ENCODE data around the gene SAC3D1.

SAC3D1 gene

DNA sequence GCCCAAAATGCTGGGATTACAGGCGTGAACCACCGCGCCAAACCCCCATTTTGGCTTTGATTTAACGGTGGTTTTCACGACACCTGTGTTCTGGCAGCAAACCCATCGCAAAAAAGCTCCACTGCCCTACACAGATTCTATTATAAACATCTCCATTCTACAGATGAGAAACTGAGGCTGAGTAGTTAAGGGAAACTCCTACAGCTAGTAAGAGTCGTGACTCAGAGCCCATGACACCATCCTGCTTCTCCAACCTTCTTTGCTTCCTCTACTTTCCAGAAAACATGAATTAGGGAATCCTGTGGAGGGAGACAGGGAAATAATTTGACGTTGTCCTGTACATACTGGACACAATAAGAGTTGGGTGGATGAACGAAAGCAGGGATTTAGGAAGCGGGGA lies 14.2 kb upstream of the SAC3D1 start:
- no peak for DNase-seq (ENCODE audit: low read depth in 2 of 2)

DNA sequence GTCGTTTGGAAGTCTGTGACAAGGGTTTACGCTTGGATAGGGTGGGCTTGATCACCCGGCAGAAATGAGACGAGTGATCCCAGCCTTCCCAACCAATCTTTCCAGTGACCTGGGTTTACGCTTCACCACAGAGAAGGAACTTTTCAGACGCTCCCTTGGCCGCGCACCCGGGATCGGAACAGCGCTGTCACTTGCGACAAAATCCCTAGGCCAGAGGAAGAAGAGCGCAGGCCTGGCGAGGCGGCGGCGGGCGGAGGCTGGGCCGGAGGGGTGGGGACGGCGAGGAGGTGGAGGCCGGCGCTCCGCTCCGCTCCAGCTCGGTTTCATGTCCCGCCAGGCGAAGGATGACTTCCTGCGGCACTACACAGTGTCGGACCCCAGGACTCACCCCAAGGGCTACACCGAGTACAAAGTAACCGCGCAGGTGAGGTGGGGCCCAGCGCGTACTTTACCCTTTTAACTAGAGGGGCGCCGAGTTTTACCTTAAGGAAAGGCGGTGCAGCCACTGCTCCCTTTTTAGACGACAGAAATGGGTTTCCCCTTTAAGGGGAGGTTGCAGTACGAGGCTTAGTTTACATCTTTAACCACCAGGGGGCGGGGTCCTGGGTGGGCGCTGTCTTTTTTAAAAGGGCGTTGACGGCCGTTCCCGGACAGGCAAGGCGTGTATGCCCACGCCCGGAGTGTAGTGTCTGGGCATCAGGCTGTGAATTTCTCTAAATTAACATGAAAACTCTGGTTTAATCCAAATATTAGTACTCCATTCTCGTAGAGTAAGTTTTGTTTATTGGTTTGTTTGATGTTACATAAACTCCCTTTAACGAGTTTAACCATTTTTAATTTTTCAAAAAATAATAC lies 13.6 kb upstream of the SAC3D1 start, which contains the start of gene SNX15:
Gene SNX15 (plus strand): TSS at position 227 of the 855 bp plus-strand sequence. CDS start 99 bp downstream, at position 326.
- DNase-seq (ENCODE audit: low read depth in 2 of 2): peak; percentile 77 to 86

DNA sequence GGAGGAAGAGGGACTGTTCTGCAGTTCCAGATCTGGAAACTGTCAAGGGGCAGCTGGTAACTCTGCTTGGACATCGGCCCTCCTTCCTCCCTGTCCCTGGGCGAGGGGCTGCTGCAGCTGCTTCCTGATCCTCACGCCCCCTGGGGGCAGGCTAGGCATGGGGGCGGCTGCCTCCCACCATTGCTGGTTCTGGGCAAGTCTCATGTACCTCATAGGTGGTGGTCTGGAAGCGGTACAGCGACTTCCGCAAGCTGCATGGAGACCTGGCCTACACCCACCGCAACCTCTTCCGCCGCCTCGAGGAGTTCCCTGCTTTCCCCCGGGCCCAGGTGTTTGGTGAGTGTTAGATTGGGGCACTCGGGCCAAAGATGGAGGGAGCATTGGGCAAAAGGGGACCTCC lies 8.8 kb upstream of the SAC3D1 start:
- no peak for DNase-seq (ENCODE audit: low read depth in 2 of 2)

DNA sequence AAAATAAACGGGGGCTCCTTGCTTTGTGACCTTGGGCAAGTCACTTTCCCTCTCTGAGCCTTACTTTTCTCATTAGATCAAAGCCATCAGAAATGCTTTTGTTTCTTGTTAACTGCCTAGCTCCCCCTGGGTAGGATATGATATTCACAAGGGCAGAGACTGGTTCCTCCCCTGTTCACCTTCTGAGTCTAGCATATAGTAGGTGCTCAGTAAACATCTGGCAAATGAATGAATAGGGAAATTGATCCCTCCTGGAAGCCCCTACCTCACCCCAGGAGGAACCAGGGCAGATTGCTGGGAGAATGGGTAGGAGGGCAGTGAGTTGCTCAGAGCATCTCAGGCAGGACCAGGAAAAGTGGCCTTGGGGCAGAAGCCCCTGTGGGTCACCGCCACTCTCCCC lies 6.6 kb upstream of the SAC3D1 start:
- no peak for DNase-seq (ENCODE audit: low read depth in 2 of 2)

DNA sequence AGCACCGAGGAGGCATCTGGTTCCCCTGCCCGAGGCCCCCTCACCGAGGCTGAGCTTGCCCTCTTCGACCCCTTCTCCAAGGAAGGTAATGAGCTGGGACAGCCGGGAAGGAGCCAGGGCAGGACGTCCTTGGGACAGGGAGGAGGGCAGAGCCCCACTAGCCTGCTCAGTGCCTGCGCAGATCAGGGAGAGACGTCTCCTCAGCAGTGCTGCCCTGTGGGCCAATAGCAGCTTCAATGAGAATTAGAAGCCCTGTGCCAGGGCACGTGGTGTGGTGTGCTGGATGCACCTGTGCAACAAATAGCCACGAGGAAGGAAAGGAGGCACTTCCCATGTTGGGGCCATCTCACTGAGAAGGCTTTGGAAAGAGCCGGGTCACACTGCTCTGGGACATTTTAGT lies 5.4 kb upstream of the SAC3D1 start:
- no peak for DNase-seq (ENCODE audit: low read depth in 2 of 2)

DNA sequence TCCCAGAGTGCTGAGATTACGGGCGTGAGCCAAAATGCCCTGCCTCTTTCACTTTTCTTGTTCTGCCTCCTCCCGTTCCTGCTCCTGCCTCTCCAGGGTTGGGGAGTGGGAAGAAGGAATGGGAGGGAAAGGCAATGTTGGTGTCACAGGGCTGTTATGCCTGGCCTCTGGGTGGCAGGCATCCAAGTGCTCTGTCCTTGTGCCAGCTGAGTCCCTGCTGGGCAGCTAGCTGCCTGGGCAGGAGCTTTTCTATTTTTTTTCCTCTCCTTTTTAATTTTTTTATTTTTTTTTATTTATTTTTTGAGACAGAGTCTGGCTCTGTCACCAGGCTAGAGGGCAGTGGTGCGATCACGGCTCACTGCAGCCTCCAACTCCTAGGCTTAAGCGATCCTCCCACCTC lies 4.1 kb upstream of the SAC3D1 start:
- DNase-seq (ENCODE audit: low read depth in 2 of 2): no peak

DNA sequence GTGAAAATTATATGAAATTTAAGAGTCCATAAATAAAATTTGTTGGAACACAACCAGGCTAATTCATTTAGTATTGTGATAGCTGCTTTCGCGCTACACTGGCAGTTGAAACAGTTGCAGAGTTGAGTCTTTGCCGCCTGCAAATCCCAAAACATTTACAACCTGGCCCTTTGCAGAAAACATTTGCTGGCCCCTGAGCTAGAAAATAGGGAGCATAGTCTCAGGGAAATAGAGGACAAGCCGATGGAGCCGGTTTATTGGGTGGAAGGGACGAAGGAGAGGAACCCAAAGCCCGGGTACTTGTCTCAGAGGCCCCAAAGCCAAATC lies 527 bp upstream of the SAC3D1 start:
- no peak for DNase-seq (ENCODE audit: low read depth in 2 of 2)

DNA sequence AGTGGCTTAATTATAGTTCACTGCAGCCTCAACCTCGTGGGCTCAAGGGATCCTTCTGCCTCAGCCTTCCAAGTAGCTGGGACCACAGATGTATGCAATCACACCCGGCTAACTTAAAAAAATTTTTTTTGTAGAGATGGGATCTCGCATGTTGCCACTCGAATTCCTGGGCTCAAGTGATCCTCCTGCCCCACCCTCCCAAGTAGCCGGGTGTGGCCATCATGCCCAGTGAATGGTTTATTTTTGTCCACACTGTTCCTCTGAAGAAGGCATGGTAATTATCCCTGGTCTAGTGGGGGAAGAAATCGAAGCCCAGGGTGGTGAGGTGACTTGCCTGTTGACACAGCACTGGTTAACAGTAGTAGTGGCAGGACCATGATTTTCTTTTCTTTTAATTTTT lies 1.9 kb downstream of the SAC3D1 start:
- DNase-seq (ENCODE audit: low read depth in 2 of 2): no peak

DNA sequence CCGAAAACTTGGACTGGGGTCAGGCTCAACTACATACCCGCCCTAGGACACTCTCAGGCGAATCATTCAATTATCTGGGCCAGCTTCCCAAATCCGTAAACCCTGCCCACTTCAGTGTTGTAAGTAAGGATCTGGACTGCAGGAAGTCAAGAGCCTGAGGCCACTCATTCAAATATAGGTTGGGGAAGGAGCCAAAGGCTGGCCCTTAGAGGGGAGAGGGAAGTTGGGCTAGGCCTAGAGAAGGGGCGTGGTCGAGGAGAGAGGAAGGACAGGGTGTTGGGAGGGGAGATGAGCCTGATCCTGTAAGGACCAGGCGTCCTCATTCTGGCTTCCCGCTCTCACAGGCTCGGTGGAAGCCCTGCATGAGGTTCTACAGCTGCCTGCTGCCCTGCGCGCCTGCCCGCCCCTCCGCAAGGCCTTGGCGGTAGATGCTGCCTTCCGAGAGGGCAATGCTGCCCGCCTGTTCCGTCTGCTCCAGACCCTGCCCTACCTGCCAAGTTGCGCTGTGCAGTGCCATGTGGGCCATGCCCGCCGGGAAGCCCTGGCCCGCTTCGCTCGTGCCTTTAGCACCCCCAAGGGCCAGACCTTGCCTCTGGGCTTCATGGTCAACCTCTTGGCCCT lies 3.0 kb downstream of the SAC3D1 start:
- DNase-seq (ENCODE audit: low read depth in 2 of 2): no peak

DNA sequence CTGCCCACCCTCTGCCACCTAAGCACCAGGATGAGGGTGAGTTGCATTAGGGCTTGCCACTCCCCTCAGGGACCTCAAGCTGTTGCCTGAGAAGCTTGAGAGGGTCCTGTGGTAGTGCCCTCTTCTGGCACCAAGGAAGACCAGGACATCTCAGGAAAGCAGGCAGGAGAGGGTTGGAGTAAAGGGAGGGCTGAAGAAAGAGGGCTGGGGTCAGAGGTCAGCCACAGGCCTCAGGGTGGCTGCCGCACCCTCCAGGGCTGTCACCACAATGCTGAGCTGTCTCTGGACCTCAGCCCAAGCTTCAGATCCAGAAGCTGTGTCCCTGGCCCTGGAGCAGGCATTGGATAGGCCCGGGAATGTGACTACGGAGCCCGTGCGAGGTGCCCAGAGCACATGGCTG lies 4.1 kb downstream of the SAC3D1 start:
- DNase-seq (ENCODE audit: low read depth in 2 of 2): no peak

DNA sequence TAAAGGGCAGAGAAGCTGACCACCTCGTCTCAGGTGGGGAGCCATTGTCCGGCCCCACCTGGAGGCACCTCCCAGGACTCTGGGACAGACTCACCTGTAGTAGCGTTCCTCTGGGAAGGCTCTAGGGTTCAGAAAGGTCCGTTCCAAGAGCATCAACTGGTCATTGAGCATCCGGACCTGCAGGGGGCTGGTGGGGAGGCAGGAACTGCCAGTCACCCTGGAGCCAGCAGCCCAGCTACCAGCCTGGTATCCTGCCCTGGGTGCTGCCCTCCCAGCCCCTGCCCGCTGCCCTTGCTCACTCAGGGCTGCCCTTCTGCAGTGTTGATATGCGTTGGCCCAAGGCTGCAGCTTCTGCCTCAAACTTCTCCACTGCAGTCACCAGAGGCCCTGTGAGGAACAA lies 4.7 kb downstream of the SAC3D1 start:
- no peak for DNase-seq (ENCODE audit: low read depth in 2 of 2)

DNA sequence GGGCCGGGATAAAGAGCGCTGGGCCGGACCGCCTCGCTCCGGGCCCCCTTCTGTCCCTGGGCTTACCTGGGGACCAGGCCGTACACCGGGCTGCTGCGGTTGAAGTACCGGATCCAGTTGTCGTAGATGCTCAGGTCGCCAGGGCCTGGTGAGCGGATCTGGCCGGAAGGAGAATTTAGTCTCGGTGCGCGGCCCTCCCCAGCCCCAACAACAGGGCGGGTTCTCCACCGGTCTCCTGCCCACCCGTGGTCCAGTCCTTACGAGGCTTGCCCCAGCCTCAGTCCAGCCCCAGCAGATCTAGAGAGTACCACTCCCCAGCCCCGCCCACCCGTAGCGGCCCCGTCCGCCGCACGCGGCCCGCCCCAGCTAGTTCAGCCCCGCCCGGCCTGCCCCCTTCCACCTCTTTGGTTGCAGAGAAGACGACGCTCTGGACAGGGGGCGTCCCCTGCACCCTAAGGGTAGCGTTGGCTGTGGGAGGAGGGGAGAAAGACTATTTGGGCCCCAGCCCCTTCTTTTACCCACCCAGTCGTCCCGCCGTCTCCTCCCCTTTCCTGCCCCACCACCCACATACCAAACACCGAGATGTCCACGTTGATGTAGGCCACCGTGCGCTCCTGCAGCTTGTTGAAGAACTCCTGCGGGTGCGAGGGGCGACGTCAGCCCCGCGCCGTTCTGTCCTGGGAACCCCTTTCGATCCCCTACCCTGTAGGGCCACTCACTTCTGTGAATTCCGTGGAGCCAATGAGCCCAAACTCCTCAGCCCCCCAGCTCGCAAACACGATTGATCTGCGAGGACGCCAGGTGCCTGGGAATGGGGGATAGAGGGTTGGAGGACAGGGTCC lies 6.8 kb downstream of the SAC3D1 start:
- peak in 1 of 2 donors; percentile 17 for DNase-seq (ENCODE audit: low read depth in 2 of 2)

DNA sequence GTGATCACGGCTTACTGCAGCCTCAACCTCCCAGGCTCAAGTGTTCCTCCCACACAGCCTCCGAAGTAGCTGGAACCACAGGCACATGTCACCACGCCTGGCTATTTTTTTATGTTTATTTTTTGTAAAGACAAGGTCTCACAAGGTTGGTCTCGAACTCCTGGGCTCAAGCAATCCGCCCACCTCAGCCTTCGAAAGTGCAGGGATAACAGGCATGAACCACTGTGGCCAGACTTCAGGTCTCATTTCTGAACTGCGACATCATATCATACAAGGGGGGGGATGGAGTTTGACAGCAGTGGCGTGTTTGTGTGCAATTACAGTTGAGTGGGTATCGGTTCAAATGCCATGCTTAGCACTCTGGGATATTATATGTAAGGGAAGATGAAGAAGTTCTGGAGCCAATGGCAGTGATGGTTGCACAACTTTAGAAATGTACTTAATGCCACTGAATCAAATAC lies 10.4 kb downstream of the SAC3D1 start:
- no peak for DNase-seq (ENCODE audit: low read depth in 2 of 2)

DNA sequence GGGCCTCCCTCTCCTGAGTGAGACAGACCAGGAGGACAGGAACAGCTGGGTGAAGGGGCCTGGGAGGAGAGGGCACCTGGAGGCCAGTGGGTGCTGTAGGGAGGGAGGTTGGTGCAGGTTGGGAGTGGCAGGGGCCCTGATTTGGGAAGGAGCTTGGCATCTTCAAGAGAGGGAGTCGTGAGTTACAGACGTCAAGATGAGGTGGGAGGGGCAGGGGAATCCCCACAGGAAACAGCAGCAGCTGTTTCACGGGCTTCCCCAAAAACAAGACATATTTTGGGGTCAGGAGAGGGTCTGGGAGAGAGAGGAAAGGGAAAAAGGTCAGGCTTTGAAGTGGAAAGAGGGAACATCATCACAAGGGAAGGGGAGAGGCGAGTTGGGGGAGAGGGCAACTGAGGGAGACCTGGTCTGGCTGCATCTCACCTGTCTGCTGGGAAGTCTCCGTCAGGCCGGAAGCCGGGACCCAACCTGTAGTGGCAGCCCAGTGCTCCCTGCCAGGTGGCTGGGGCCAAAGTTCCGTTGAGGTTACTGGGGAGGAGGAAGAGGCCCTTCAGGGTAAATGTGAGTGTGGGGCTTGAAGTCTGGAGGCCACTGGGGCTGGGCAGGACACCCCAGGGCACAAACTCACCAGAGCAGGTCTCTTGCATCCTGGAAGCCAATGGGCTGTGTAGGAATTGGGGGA lies 13.0 kb downstream of the SAC3D1 start:
- DNase-seq (ENCODE audit: low read depth in 2 of 2): no peak

DNA sequence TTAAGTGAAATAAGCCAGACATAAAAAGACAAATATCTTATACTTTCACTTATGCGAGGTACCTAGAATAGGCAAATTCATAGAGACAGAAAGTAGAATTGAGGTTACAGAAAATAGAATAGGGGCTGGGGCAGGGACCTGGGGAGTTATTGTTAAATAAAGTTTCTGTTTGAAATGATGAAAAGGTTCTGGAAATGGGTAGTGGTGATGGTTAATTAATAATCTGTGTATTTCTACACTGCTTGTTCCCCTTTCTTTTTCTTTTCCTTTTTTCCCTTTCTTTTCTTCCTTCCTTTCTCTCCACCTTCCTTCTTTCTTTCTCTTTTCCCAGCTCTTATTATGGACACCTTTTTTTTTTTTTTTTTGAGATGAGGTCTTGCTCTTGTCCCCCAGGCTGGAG lies 14.5 kb downstream of the SAC3D1 start:
- DNase-seq (ENCODE audit: low read depth in 2 of 2): no peak

DNA sequence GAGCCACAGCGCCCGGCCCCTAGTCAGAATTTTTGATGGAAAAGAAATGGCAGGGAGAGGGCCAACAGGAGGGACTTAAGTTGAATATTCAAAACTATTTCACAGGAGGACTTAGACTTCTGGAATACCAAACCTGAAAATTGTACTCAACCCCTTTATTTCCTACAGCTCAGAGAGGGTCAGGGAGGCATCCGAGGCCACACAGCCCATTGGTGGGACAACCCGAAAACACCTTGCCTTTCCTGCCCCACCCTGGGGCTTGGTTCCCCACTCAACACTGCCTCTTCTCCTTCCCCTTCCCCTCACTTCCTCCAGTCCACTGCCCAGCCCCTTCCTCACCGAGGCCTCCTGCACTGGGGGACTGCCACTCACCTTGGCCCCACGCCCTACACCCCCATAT lies 16.0 kb downstream of the SAC3D1 start:
- DNase-seq (ENCODE audit: low read depth in 2 of 2): no peak

DNA sequence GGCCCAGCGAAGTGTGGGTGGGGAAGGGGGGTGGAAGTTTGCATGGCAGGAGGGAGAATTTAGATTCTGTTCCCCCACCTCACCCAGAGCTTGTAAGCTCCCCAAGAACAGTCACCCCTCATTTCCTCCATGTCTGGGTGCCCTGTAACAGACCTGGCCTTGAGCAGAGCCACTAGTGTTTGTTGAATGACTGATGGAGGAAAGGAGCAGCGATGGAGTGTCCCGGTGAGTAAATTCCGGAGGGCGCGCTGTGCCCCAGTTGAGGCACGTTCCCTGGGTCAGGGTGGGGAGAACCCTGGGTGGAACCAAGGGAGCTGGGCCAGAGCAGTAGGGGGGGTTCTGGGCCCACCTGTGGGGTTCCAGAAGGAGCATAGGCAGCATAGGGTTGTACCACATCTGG lies 16.5 kb downstream of the SAC3D1 start:
- DNase-seq (ENCODE audit: low read depth in 2 of 2): no peak

DNA sequence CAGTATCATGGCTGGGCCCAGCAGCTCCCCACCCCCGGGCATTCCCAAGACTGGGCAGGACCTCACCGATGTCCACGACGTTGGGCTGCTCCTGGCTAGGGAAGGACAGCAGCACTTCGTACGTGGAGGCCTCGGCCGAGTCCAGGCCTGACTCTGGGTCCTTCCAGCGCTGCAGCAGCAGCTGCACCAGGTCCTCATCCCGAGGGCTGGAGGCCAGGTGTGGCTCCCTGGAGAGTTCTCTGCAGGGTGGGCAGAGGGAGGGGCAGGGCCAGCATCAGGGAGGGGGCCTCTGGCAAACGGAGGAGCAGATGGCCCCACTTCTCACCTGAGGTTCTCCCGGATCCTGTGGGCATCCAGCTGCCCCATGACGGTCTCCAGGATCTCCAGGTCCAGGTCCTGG lies 17.0 kb downstream of the SAC3D1 start:
- DNase-seq (ENCODE audit: low read depth in 2 of 2): no peak

DNA sequence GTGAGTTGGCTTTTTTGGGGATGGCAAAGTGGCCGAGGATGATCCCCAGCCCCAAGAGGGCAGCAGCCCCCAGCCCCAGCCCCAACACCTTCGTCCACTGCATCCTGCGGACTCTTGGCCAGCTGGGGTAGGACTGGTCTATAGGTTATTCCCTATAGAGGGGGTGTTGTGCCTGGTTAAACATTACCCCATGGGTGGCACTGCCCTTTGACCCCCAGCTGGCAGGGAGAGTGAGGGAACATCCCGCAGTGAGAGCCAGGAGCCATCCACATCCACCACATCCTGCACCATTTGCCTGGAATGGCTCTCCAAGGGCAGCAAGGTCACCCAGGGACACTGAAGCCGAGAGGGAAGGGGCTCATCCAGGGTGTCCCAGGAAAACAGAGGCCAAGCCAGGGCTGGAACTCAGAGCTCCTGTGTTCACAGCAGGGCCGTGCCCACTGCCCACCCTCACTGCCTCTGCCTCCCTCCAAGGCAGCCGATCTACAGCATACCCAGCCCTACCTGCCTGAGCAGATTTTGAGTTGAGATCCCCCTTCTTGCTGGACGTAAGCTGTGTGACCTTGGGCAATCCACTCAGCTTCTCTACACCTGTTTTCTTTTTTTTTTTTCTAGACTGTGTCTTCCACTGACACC lies 17.5 kb downstream of the SAC3D1 start, which contains the start of gene NAALADL1:
Gene NAALADL1 (minus strand): TSS at position 135 of the 636 bp plus-strand sequence. CDS start 32 bp downstream, at position 103.
- no peak for DNase-seq (ENCODE audit: low read depth in 2 of 2)

DNA sequence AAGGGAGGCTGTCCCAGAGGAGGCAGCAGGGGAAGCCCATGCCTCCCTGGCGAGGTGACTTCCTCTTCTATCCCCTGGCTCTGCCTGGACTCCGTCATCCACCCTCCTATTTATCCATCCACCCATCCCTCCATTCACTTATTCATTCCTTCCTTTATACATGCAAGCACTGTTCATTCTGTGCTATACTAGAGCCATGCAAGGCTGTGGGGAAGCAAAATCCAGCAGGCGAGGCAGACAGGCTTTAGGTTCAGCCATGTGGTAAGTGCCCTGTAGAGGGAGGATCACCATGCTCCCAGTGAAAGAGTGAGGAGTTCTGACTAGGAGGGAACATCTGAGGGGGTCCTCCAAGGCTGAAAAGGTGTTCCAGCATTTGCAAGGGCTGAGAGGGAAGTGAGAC lies 18.5 kb downstream of the SAC3D1 start:
- no peak for DNase-seq (ENCODE audit: low read depth in 2 of 2)
